ENCODE results near the gene SLCO4C1.

The SLCO4C1 gene

DNA sequence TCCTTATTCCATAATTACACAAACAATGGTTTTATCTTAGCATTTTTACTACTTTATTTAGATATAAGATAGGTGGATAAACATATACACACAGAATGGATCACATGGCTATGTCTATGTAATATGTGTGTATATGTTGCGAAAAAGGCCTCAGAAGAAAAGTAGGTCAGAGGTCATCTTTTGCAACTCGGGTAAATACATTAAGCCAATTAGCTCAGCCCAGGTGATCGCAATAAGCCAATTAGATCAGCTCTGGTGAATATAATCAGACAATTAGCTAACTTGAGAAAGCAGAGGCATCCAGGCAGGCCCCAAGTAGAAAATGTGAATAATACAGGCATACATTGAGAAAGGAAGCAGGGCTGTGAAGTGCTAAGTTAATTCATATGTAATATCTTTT is 24.3 kb downstream of the SLCO4C1 start:
- DNase-seq (ENCODE audit: low spot score) = no peak

DNA sequence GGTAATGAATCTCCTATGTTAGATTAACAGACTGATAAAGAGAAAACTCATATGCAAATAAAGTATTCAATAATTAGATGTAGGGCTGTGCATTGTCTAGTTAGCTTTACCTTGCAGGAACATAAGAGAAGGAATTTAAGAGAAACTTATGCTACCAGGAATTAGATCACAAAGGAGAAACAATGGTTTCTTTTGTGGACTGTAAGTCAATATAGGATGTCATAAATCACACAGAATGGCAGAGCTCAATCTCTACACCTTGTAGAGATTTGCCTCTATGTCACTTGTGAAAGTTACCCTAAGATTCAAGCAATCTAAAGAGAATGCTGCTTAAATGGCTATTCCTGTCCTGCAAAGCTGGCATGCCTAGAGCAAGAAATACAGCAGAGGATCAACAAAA is 26.0 kb downstream of the SLCO4C1 start:
- DNase-seq (ENCODE audit: low spot score) = no peak

DNA sequence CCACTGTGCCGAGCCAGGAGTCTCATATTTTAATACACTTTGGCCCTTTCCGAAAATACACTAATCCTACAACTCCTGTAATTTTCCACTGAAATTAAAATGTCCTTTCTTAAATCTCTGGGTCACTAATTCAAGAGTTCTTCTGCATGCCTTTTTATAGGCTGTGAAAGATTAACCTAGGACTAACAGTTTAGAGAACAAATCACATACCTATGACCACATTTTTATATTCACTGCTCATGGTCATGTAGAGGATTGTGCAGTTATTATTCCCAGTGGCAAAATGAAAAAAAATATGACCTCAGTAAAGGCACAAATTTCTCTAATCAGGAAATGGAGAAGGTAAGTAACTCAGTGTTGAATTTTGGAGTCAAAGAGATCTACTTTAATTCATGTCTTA is 33.4 kb downstream of the SLCO4C1 start:
- DNase-seq (ENCODE audit: low spot score) = no peak

DNA sequence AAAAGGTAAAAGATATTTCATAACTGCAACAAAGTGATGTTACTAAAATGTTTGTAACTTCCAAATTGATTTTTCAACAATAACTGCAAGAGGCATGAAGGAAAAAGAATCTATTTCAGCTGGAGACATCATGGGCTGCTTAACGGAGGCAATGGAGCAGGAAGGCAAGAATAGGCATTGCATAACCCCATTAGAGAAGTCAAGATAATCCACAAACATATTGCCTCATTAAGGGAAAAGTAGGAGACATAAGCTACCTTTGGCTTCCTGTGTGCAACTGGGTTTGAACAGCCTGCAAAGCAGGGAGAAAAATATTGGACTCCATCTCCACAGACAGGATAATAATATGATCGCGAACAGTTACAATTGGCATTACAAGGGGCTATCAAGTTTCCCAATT is 46.7 kb downstream of the SLCO4C1 start:
- no peak for DNase-seq (ENCODE audit: low spot score)

DNA sequence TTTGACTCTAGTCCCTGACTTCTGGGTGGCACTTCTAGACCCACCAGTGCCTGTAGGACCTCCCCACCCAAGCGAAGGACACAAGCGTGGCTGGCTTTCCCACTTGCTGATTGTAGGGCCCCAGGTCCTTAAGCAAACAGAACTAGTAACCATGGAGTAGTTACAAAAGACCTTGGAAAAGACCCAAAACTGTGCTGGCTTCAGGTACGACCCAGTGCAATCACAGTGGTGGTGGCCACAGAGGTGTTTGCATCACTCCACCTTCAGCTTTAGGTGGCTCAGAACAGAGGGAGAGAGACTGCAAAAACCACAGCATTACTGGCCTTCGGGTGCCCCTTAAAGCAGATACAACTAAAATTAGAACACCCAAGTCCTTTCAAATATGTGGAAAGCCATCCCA is 52.9 kb downstream of the SLCO4C1 start:
- DNase-seq (ENCODE audit: low spot score) = no peak

DNA sequence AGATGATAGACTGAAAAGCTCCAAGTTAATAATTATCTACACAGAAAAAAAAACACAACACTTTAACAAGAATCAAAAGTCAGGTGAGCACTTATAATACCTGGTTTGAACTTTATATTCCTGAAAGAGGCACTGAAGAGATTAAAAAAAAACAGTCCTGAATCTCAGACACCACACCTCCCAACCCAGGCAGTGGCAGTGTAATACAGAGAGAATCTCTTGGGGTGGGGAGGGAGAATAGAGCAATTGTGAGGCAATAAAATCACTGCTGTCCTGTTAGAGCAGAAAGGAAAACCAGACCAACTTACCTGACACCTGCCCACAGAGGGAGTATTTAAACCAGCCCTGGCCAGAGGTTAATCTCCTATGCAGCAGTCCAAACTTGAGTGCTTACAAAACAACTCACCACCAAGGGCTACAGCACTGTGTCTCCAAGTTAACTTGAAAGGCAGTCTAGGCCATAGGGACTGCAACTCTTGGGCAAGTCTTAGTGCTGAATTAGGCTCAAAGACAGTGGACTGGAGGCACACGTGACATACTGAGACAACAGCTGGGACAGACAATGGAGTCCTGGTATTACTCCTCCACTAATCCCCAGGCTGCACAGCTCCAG is 54.2 kb downstream of the SLCO4C1 start:
- no peak for DNase-seq (ENCODE audit: low spot score)

DNA sequence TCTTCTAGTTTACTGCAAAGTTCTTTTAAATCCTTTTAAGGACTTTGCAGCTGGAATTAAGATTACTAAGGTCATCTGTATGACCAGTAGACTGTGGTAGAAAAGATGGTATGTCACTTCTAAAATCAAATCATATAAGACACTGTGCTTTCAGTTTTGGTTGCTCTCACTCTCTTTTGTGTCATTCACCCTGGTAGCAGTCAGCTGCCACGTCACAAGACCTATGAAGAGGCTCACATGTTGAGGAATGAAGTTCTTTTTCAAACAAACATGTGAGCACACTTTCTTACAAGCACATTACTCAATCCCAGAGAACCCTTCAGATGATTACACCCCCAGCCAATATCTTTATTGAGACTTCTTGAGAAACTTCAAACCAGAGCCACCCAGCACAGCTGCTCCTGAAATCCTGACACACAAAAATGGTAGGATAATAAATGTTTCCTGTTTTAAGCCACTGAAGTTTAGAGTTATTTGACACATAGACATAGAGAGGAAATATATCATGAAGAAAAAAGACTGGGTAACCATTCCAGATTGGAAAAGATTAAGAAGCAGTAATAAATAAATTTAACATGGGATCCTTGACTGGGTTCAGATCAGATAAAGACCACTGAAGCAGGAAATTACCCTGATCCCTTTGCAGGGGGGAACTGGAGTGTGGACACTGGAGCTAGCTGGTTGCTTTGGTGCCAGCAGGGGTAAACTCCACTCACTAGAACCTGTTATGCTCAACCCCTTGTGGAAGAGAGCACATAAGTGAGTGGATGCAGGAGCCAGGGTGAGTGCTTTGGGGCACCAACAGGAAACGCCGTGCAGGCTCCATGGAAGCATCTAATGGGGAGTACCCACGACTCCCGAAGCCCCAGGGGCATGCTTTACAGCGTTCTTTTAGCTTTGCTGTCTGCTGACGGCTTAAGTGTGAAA is 64.1 kb downstream of the SLCO4C1 start:
- DNase-seq (ENCODE audit: low spot score) = no peak

DNA sequence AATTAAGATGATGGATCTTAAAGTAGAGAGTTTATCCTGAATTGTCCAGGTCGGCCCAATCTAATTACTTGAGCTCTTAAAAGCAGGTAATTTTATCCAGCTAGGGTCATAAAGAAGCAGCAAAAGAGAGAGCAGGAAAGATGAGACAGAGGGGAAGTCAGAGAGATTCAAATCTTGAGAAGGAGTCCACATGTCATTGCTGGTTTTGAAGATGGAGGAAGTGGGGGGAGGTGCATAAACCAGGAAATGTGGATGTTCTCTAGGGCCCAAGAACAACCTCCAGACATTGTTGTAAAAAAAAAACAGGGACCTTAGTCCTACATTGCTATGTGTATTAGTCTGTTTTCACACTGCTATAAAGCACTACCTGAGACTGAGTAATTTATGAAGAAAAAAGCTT is 66.4 kb downstream of the SLCO4C1 start:
- no peak for DNase-seq (ENCODE audit: low spot score)

DNA sequence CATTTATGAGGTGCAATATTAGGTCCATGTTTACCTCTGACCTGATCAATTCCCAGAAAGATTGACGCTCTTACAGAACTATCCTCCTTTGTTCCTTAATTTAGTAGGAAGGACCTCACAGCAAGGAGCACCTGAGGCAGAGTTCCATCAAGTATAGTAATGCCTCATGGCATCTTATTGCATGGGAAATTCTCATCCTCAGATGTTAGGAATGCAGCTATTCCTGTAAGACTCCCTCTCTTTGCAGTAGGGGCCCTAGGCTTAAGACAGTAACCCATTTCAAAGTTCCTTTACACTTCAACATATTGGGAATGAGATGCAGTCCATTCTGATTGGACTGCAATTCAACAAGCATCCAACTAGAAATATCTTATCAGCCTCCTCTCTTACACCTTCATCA is 69.8 kb downstream of the SLCO4C1 start:
- no peak for DNase-seq (ENCODE audit: low spot score)

DNA sequence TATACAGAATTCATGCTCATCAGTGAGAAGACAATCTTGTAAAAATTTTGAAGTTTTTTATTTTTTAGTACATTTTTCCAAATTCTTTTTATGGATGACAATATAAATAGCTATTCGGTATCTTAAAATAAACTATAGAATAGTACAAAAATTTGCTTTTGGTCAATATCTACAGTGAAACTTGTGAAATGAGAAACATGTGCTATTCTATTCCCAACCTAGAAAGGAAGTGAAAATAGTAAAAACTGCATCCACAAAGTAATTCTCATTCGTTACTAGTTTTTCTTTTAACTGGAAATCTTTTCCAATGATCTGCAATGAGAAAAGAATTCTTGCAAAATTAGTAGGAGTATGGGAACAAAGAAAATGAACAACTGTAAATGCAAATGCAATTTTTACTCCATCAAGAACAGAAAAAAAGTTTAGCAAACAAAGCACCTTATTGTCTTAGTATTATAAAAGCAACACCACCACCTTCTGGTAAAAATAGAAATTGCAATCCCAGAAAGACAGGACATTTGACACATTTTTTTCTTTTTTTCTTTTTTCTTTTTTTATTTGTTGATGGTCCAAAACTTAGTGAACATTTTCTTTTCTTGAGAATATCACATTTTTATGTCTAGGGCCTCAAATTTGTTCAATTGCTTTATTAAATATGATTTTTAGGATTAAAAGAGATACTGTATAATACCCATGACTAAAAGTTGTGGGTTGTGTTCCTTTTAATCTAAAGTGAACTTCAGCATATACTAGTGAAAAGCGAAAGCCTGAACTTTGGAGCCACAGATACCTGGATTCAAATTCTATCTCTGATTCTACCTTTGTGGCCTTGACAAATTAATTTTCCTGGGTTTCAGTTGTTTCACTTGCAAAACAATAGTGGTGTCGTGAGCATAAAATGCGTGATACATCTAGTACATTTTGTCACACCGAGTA is 72.3 kb downstream of the SLCO4C1 start:
- no peak for DNase-seq (ENCODE audit: low spot score)

DNA sequence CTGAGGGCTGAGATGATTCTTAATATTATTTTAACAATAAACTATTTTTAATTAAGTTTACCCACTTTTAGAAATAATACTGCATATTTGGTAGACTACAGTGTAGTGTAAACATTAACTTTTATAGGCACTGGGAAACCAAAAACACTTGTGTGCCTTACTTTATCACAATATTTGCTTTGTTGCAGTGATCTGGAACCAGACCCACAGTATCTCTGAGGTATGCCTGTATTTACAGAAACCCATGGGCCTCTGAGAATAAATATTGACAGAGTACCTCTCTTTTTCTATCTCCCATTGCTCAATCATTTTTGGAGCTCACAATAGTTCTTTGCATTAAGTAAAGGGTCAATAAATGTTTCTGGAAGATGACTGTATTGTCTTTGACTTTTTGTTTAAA is 73.3 kb downstream of the SLCO4C1 start:
- no peak for DNase-seq (ENCODE audit: low spot score)

DNA sequence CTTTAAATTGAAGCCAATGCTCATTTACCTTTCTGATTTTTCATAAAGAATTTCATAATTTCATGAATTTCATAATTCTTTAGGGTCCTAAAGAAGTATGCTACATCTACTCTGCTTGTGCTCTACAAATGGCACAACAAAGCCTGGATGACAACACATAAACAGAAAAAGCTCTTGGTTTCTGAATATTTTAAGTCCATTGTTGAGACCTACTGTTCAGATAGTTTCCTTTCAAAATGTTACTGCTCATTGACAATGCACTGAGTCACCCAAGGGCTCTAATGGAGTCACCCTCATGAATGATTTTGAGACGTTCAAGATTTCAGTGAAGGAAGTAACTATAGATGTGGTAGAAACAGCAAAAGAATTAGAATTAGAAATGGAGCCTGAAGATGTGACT is 74.1 kb downstream of the SLCO4C1 start:
- no peak for DNase-seq (ENCODE audit: low spot score)

DNA sequence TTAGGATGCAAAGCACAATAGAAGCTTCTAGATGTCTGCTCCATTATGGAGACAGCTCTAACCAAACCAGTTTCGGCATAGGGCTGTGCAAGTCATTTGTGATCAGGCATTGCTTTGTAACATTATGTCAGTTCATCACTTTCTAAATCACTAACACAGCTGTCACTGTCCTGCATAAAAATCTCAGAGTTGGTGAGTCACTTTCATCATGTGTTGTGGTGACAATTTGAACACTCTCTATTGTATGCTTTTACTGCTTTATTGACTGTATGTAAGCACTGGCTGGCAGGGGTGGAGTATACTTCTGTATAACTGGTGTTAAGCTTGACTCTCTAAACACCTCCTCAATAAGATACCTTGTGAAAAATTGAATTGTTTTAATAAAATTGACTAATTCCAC is 77.9 kb downstream of the SLCO4C1 start:
- no peak for DNase-seq (ENCODE audit: low spot score)

DNA sequence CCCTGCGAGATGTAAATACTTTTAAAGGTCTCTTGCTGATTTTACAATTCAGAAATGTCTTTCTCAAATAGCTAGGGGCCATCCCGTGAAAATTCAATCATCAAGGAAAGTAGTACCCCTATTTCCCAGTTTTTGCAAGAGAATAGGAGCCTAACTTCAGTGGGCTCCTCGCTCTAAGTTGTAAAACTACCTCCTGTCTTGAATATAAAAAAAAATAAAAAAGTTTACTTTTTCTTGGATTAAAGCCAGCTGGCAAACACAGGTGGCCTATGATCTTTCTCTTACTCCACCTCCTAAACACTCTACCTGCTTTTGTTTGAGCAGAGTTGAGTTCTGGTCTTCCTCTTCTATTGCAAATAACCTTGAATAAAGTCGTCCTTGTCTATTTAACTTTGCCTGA is 79.4 kb downstream of the SLCO4C1 start:
- DNase-seq (ENCODE audit: low spot score) = no peak

DNA sequence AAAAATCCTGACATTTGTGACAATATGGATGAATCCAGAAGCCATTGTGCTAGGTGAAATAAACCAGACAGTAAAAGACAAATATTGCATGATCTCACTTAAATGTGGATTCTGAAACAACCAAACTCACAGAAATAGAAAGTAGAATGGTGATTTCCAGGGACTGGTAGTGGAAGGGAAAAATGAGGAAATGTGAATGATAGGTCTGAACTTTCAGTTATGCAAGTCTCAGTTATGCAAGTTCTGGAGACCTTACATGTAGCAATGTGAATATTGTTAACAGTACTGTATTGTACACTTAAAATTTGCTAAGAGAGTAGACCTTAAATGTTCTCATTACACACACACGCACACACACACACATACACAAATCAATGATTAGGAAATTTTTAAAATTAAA is 84.9 kb downstream of the SLCO4C1 start:
- no peak for DNase-seq (ENCODE audit: low spot score)

DNA sequence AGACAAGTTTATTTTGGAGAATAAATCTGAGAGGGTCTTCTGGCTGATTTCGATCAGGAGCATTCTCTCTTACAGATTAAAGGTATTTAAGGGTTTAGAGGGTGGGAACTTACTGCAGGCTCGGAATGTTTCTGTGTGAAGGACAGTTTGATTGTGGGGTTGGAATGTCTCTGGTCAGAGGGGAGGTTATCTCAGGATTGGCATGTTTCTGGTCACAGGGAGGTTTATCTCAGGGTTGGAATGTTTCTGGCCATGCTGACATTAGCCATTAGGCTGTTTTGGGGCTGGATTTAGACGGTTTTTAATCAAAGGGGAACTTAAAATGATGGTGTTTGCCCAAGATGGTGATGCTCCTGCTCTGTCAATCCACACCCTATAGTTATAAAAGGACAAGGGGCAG is 95.2 kb downstream of the SLCO4C1 start:
- DNase-seq (ENCODE audit: low spot score) = no peak

DNA sequence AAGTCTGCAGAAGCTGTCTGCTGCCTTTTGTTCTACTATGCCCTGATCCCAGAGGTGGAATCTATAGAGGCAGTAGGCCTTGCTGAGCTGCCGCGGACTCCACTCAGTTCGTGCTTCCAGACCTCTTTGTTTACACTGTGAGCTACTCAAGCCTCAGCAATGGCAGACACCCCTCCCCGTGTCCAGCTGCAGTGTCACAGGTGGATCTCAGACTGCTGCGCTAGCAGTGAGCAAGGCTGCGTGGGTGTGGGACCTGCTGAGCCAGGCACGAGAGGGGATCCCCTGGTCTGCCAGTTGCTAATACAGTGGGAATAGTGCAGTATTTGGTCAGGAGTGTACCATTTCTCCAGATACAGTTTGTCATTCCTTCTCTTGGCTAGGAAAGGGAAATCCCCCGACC is 99.6 kb downstream of the SLCO4C1 start:
- no peak for DNase-seq (ENCODE audit: low spot score)

Measured in globus pallidus (tissue), 1 donor.